ENCODE data around the gene COL4A3.

COL4A3 gene

DNA sequence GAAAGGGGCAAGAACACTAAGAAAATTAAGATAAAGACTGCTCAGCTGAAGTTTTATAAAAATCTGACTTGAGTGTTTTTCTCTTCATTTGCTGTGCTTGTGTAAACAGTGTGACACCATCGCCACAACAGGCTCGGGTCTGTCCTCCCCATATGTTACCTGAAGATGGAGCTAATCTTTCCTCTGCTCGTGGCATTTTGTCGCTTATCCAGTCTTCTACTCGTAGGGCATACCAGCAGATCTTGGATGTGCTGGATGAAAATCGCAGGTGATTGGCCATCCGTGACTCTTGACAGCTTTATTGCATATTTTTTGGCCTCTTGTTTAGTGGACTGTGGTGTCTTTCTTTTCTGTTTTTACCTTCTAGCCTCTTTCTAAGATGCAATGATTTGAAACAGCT lies 182.7 kb downstream of the COL4A3 start:
- DNase-seq (ENCODE audit: low spot score), result no peak

DNA sequence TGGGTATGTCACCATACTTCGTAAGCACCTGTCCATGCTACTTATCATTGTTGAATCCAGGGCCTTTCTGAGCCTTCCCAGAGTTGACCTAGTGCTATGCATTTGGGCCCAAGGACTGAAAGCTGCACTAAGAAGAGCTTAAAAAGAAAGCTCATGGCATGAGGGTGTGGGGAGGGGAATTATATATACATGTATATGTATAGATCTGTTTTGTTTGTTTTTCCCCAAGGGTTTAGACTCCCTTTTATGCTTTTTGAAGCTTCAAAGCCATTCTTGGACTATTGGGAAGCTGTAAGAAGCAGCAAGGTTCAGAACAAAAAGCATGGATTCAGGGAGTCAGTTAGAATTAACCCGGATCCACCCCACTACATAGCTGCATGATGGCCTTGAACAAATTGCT lies 183.9 kb downstream of the COL4A3 start:
- no peak for DNase-seq (ENCODE audit: low spot score)

DNA sequence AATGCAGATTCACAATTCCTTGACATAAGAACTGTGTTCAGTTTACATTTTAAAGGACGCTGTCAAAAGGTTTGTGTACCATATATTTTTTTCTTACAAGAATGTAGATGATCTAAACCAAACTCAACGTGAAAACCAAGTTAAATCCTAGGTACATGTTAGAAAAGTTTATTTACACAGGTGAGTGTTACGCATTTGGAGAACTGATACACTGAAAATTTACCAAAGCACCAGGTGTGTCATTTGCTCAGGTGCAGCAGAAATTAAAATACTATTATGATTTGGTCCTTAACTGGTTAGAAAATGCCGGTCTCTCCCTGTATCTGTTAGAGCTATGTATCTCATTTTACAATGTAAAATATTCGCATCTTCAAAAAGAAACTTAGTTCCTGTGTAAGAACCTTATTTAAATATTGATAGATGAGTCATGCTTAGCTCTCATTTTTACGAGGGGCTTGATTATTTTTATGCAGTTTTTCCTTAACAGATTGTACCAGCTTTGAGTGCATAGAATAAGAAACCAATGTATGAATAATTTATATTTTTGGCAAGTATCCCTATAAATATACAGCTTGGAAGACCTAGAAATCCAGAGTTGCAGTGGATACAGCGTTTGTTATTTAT lies 185.7 kb downstream of the COL4A3 start:
- no peak for DNase-seq (ENCODE audit: low spot score)

DNA sequence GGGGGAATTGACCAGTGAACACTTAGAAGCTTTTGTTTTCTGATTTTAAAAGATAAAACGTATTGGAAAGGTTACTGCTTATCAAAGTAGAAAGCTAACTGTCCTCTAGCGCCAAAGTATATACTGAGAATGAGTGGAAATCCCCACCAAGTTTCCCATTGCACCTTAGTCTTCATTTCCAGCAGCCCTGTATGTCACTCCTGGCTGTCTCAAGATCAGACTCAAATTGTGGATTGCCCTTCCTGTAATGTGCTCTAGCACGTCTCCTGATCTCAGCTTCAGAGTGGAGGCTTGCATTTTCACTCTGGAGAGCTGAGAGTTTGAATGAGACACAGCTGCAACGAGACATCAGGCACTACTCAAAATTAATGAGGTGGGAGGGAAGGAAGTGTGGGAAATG lies 187.2 kb downstream of the COL4A3 start:
- DNase-seq (ENCODE audit: low spot score), result no peak

DNA sequence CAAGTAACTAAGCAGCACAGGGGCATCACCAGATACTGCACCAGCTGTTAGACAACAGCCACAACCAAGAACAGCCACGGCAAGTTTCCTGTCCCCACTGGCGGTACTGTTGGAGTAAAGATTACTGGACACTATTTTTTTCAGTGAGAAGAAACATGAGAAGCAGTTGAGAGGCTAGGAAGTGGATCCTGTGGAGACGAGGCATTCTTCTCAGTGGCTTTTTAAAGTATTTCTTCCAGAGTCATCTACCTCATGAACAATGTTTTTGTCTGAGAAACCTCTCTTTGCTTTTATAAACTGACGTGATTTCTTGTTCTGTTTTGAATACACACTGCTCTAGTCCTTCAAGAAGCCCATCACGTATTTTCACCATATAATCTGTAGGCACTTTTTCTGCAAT lies 195.9 kb downstream of the COL4A3 start:
- DNase-seq (ENCODE audit: low spot score), result no peak

DNA sequence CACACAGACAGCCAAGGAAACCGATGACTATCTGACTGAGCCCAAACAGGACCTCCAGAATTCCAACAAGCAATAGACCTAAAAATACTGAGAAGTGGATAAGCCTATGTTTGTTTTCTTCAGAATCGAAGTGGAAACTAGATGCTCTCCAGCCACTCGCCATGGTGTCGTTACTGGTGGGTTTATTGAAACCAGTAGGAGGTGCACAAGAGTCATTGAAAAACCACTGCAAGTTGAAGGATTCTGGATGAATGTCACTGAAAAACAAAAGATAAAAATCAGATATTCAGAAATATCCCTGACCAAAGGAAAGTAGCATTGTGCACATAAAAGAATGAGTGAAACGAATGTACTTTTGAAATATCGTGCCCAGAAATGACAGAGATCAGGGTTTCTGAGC lies 199.3 kb downstream of the COL4A3 start:
- DNase-seq (ENCODE audit: low spot score), result peak; percentile 44
